Measurements from ENCODE around the gene HHAT. TPM values are rescaled to one million over a fixed set of nuclear protein-coding genes. Genes with fewer than 3 reads are reported as not detected.

Gene HHAT
- total RNA-seq, 1 donor from 2014 or later, result 11.4 TPM

DNA sequence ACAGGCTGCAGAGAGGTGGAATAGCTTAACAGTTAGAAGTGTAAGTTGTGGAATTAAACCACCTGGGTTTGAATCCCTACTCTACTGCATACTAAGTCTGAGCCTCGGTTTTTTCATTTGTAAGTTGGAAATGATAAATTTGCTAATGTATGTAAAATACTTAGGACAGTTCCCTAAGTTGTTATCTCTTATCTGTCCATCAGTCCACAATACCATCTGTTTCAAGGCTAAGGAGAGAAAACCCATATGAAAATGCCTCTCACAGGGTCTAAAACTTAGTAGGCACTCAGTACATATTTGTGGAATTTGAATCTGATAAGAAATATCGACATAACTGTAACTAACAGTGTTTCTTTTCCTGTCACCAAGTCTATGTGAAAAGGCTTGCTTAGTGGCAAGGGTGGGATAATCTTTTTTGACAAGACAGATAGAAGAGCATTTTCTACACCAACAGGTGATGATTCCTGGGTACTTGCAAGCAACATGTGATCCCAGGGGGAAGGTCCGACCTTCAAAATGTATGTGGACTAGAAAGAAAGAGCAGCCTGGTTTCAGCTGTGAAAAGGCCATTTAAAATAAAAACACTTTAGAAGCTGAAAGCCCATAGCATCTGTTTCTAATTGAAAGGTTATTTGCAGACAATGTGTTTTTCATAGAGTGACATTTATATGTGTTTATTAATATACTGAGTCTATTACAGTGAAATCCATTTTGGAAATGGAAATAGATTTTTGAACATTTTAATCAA is 202.9 kb downstream of the HHAT start:
- H3K4me1 Mint-ChIP-seq (ENCODE audit: low read depth, unreplicated experiment), result peaks cover 19% of the 10 kb centered on the region
- FAIRE-seq, result no peak

DNA sequence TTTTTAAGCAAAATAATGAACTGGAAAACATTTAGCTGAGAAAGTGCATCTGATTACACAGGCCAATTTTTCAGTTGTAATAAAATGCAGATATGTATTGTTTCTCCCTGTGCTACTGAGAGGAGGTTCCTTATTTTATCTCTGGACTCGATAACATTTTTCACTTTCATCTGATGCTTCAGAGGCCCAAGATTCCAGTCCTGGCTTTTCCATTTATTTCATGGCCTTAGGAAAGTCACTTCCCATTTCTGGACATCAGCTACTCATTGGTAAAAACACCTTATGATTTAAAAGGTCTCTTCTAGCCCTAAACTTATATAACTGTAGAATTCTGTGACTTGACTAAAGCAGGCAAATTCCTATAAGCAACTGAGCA is 203.5 kb downstream of the HHAT start:
- DNase-seq (ENCODE audit: low read depth), result no peak
- H3K36me3 ChIP-seq (ENCODE audit: insufficient read depth, low read length), result no peaks in the 10 kb centered on the region
- H3K4me3 ChIP-seq (ENCODE audit: insufficient read depth, low read depth, low read length), result no peak overlapping the region
- no peaks in the 10 kb centered on the region for H3K4me1 ChIP-seq (ENCODE audit: insufficient read depth, low read length)
- Mint-ChIP-seq H3K27ac (ENCODE audit: unreplicated experiment) (no peak overlapping the region), H3K4me1 (ENCODE audit: low read depth, unreplicated experiment) (peaks cover 15% of the 10 kb centered on the region), H3K27me3 (ENCODE audit: low read depth, unreplicated experiment) (no peaks in the 10 kb centered on the region), H3K36me3 (ENCODE audit: low read depth, unreplicated experiment) (peaks cover 2% of the 10 kb centered on the region), H3K4me3 (ENCODE audit: unreplicated experiment) (no peak overlapping the region), H3K9me3 (ENCODE audit: unreplicated experiment) (no peaks in the 10 kb centered on the region)
- no peaks in the 10 kb centered on the region for H3K79me2 ChIP-seq (ENCODE audit: insufficient read depth, low read length)
- no peak overlapping the region for H3K4me2 ChIP-seq (ENCODE audit: low read length)
- no peak overlapping the region for H2AFZ ChIP-seq (ENCODE audit: low read depth, low read length)
- no peak for FAIRE-seq
- no peaks in the 10 kb centered on the region for H3K9me3 ChIP-seq (ENCODE audit: insufficient read depth, low read depth, low read length)
- H3K27ac ChIP-seq (ENCODE audit: low read depth, low read length), result no peak overlapping the region
- no peak overlapping the region for H3K9ac ChIP-seq (ENCODE audit: low read length)
- TF ChIP-seq EZH2 (IDR thresholded peaks at IDR 0.05; ENCODE audit: insufficient read depth, low read length), result no peak
- TF ChIP-seq, protein P1, sequence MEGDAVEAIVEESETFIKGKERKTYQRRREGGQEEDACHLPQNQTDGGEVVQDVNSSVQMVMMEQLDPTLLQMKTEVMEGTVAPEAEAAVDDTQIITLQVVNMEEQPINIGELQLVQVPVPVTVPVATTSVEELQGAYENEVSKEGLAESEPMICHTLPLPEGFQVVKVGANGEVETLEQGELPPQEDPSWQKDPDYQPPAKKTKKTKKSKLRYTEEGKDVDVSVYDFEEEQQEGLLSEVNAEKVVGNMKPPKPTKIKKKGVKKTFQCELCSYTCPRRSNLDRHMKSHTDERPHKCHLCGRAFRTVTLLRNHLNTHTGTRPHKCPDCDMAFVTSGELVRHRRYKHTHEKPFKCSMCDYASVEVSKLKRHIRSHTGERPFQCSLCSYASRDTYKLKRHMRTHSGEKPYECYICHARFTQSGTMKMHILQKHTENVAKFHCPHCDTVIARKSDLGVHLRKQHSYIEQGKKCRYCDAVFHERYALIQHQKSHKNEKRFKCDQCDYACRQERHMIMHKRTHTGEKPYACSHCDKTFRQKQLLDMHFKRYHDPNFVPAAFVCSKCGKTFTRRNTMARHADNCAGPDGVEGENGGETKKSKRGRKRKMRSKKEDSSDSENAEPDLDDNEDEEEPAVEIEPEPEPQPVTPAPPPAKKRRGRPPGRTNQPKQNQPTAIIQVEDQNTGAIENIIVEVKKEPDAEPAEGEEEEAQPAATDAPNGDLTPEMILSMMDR (IDR thresholded peaks at IDR 0.05; ENCODE audit: insufficient read depth, low read depth, low read length), result no peak
- no peaks in the 10 kb centered on the region for H4K20me1 ChIP-seq (ENCODE audit: insufficient read depth, low read length)
- no peaks in the 10 kb centered on the region for H3K27me3 ChIP-seq (ENCODE audit: insufficient read depth, low read length)

More for the DNA sequence above, 202.9 kb downstream of the HHAT start:
- H3K27me3 ChIP-seq (ENCODE audit: insufficient read depth, low read length), result no peaks in the 10 kb centered on the region
- H3K4me3 Mint-ChIP-seq (ENCODE audit: unreplicated experiment), result no peak overlapping the region
- no peaks in the 10 kb centered on the region for H3K9me3 Mint-ChIP-seq (ENCODE audit: unreplicated experiment)
- no peaks in the 10 kb centered on the region for H4K20me1 ChIP-seq (ENCODE audit: insufficient read depth, low read length)
- no peak overlapping the region for H2AFZ ChIP-seq (ENCODE audit: low read depth, low read length)
- H3K27ac Mint-ChIP-seq (ENCODE audit: unreplicated experiment), result no peak overlapping the region
- no peaks in the 10 kb centered on the region for H3K4me1 ChIP-seq (ENCODE audit: insufficient read depth, low read length)
- TF ChIP-seq, protein P1 (IDR thresholded peaks at IDR 0.05; ENCODE audit: insufficient read depth, low read depth, low read length), result no peak
- TF ChIP-seq EZH2 (IDR thresholded peaks at IDR 0.05; ENCODE audit: insufficient read depth, low read length), result no peak
- H3K27me3 Mint-ChIP-seq (ENCODE audit: low read depth, unreplicated experiment), result no peaks in the 10 kb centered on the region
- no peak overlapping the region for H3K4me3 ChIP-seq (ENCODE audit: insufficient read depth, low read depth, low read length)
- no peak overlapping the region for H3K27ac ChIP-seq (ENCODE audit: low read depth, low read length)
- no peaks in the 10 kb centered on the region for H3K36me3 ChIP-seq (ENCODE audit: insufficient read depth, low read length)
- peaks cover 2% of the 10 kb centered on the region for H3K36me3 Mint-ChIP-seq (ENCODE audit: low read depth, unreplicated experiment)
- no peak for DNase-seq (ENCODE audit: low read depth)
- H3K4me2 ChIP-seq (ENCODE audit: low read length), result no peak overlapping the region
- no peaks in the 10 kb centered on the region for H3K79me2 ChIP-seq (ENCODE audit: insufficient read depth, low read length)
- H3K9ac ChIP-seq (ENCODE audit: low read length), result no peak overlapping the region
- no peaks in the 10 kb centered on the region for H3K9me3 ChIP-seq (ENCODE audit: insufficient read depth, low read depth, low read length)

DNA sequence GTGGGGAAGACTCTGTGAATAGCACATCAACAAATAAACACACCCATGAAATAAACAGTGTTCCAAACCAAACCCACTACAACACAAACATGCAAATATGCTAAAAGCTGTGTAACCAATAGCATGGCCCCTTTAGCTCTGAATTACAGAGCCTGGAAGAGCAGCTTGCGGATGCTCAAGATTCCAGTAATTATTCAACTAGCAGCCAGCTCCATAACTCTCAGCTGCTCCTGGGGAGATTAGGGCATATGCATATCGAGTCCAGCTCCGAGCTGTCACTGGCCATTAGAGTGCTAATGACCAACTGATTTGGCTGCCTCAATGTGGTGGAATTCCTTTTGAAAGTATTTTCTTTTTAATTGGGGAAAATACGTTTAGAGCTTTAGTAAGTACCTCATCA is 207.1 kb downstream of the HHAT start:
- Histone ChIP-seq H4K20me1 (ENCODE audit: insufficient read depth, low read length) (no peaks in the 10 kb centered on the region), H3K27ac (ENCODE audit: low read depth, low read length) (no peak overlapping the region), H2AFZ (ENCODE audit: low read depth, low read length) (no peak overlapping the region), H3K4me2 (ENCODE audit: low read length) (no peak overlapping the region), H3K9ac (ENCODE audit: low read length) (no peak overlapping the region), H3K27me3 (ENCODE audit: insufficient read depth, low read length) (no peaks in the 10 kb centered on the region), H3K4me3 (ENCODE audit: insufficient read depth, low read depth, low read length) (no peak overlapping the region), H3K9me3 (ENCODE audit: insufficient read depth, low read depth, low read length) (no peaks in the 10 kb centered on the region), H3K79me2 (ENCODE audit: insufficient read depth, low read length) (no peaks in the 10 kb centered on the region), H3K36me3 (ENCODE audit: insufficient read depth, low read length) (no peaks in the 10 kb centered on the region), H3K4me1 (ENCODE audit: insufficient read depth, low read length) (no peaks in the 10 kb centered on the region)
- Mint-ChIP-seq H3K27ac (ENCODE audit: unreplicated experiment) (no peak overlapping the region), H3K9me3 (ENCODE audit: unreplicated experiment) (no peaks in the 10 kb centered on the region), H3K4me1 (ENCODE audit: low read depth, unreplicated experiment) (peaks cover 13% of the 10 kb centered on the region), H3K4me3 (ENCODE audit: unreplicated experiment) (no peak overlapping the region), H3K27me3 (ENCODE audit: low read depth, unreplicated experiment) (no peaks in the 10 kb centered on the region), H3K36me3 (ENCODE audit: low read depth, unreplicated experiment) (peaks cover 3% of the 10 kb centered on the region)
- DNase-seq (ENCODE audit: low read depth) (no peak), FAIRE-seq (no peak)
- TF ChIP-seq EZH2 (IDR thresholded peaks at IDR 0.05; ENCODE audit: insufficient read depth, low read length), result no peak
- TF ChIP-seq, protein P1 (IDR thresholded peaks at IDR 0.05; ENCODE audit: insufficient read depth, low read depth, low read length), result no peak
